ENCODE data around the gene FBRSL1. TPM values are rescaled to one million over a fixed set of nuclear protein-coding genes. Genes with fewer than 3 reads are reported as not detected.

Gene FBRSL1
- total and polyA plus RNA-seq, 4 donors, result 2.5 to 35.5 (median 5.6) TPM

- Histone ChIP-seq H3K4me3 (ENCODE audit: low read depth in 1 of 3, low read length in 3 of 3) (no peak overlapping the region), H3K27ac (ENCODE audit: low read depth in 1 of 2, low read length in 2 of 2) (no peak overlapping the region), H3K4me1 (ENCODE audit: control insufficient read depth in 4 of 4, insufficient read depth in 4 of 4, low read length in 3 of 4) (no peaks in the 10 kb centered on the region), H3K36me3 (ENCODE audit: control insufficient read depth in 4 of 4, insufficient read depth in 3 of 4, low read depth in 1 of 4, low read length in 3 of 4) (no peaks in the 10 kb centered on the region), H3K9ac (ENCODE audit: low read depth in 1 of 2, low read length in 2 of 2) (no peak overlapping the region), H3K9me3 (ENCODE audit: control insufficient read depth in 4 of 4, low read length in 3 of 4) (no peaks in the 10 kb centered on the region), H3K27me3 (ENCODE audit: control insufficient read depth in 4 of 4, insufficient read depth in 4 of 4, low read length in 3 of 4) (no peaks in the 10 kb centered on the region)
- no peak for TF ChIP-seq SP1 (IDR thresholded peaks at IDR 0.05)
- no peak for TF ChIP-seq RXRA (IDR thresholded peaks at IDR 0.05)
- no peak for TF ChIP-seq ZBTB33 (IDR thresholded peaks at IDR 0.05)
- 76% methylated on average over 14 of the region's 14 CpGs for WGBS
- DNase-seq (ENCODE audit: low spot score), result no peak
Observed at GRCh38 chr12:132477017-132477702, 12.8 kb upstream of the FBRSL1 start.

DNA sequence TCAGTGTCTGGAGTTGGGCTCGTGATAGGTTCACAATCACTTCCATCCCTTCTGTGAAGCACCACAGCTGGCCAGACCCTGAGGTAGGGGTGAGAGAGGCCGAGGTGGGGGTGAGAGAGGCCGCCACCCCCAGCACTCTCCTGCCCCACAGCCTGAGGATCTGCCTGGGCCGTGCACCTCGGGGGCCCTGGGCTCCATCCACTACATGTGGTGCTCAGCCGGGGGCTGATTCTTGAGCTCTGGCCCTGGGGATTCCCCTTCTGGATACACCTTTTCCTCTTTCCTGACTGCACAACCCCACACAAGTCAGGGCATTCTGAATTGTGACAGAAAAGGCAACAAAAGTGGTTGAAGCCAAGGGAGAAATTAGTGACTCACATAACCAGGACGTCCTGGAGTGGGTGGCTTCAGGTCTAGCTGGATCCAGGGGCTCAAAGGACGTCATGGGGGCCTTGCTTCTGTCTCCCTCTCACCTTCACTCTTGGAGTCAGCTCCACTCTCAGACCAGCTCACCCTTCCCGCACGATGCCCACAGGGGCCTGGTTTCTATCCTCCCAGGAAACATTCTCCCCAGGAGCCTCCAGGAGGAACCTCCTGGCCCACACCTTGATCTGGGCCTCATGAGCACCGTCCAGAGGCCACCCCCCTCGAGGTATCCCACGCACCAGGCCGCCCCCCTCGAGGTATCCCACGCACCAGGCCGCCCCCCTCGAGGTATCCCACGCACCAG is 12.1 kb upstream of the FBRSL1 start:
- 84% methylated on average over 19 of the region's 19 CpGs for WGBS

More for the DNA sequence above, 12.1 kb upstream of the FBRSL1 start:
- Histone ChIP-seq H3K9me3 (ENCODE audit: control insufficient read depth in 4 of 4, low read length in 3 of 4) (no peaks in the 10 kb centered on the region), H3K27me3 (ENCODE audit: control insufficient read depth in 4 of 4, insufficient read depth in 4 of 4, low read length in 3 of 4) (no peaks in the 10 kb centered on the region), H3K9ac (ENCODE audit: low read depth in 1 of 2, low read length in 2 of 2) (no peak overlapping the region), H3K4me1 (ENCODE audit: control insufficient read depth in 4 of 4, insufficient read depth in 4 of 4, low read length in 3 of 4) (no peaks in the 10 kb centered on the region), H3K4me3 (ENCODE audit: low read depth in 1 of 3, low read length in 3 of 3) (no peak overlapping the region), H3K36me3 (ENCODE audit: control insufficient read depth in 4 of 4, insufficient read depth in 3 of 4, low read depth in 1 of 4, low read length in 3 of 4) (no peaks in the 10 kb centered on the region), H3K27ac (ENCODE audit: low read depth in 1 of 2, low read length in 2 of 2) (no peak overlapping the region)
- no peak for DNase-seq (ENCODE audit: low spot score)
- TF ChIP-seq SP1 (IDR thresholded peaks at IDR 0.05) (no peak), GABPA (IDR thresholded peaks at IDR 0.05 in 1 of 2, conservative IDR thresholded peaks at IDR 0.05 in 1 of 2) (no peak), YY1 (IDR thresholded peaks at IDR 0.05) (no peak), HNF4A (conservative IDR thresholded peaks at IDR 0.05) (no peak), HNF4G (IDR thresholded peaks at IDR 0.05) (no peak), REST (IDR thresholded peaks at IDR 0.05) (no peak), RAD21 (IDR thresholded peaks at IDR 0.05) (no peak), FOXA2 (IDR thresholded peaks at IDR 0.05) (no peak), JUND (IDR thresholded peaks at IDR 0.05) (no peak), FOXA1 (IDR thresholded peaks at IDR 0.05) (no peak), EGR1 (IDR thresholded peaks at IDR 0.05; ENCODE audit: low read depth in 2 of 2) (no peak), NR2F2 (IDR thresholded peaks at IDR 0.05) (no peak), CTCF (IDR thresholded peaks at IDR 0.05; ENCODE audit: low read depth, low read length, missing input control) (no peak), ZBTB33 (IDR thresholded peaks at IDR 0.05) (no peak), RXRA (IDR thresholded peaks at IDR 0.05) (no peak), TAF1 (conservative IDR thresholded peaks at IDR 0.05) (no peak)
- TF ChIP-seq, protein P1, sequence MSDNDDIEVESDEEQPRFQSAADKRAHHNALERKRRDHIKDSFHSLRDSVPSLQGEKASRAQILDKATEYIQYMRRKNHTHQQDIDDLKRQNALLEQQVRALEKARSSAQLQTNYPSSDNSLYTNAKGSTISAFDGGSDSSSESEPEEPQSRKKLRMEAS (IDR thresholded peaks at IDR 0.05), result no peak
- TF ChIP-seq, protein P2, sequence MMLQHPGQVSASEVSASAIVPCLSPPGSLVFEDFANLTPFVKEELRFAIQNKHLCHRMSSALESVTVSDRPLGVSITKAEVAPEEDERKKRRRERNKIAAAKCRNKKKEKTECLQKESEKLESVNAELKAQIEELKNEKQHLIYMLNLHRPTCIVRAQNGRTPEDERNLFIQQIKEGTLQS (IDR thresholded peaks at IDR 0.05), result no peak

Data from liver (tissue), 9 donors.